Central memory CD4-positive, alpha-beta T cell (primary cell): ENCODE data around the gene CHPF.

Experiments used
- DNase-seq: peaks from one replicate; pipeline ENCODE4 v3.0.0; 2022

CHPF gene

DNA sequence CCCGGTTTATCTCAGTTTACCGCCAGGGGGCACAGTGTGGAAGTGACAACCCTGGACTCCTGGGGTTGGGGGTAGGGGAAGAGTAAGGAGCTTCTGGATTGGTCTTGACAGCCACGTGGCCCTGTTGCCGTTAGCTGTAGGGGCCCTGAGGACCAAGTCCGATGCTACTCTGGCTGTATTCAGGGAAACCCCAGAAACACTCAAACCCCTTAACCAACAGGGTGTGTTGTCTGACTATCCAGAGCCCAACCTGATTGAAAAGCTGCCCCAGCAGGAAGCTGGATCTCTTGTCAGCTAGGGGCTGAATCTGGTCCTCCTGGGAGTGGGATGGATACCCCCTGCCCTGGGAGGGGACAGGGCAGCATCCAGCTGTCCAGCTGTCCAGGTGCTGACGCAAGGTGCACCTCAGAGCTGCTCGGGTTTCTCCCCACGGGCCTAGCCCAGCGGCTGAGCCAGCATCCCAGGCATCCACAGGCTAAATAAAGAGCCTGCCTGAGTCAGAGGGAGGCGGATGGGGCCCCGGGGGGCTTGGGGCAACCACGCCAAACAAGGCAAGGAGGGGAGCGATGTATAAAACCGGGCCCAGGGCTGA, 48.0 kb downstream of the CHPF start:
- DNase-seq: peak; percentile 34

DNA sequence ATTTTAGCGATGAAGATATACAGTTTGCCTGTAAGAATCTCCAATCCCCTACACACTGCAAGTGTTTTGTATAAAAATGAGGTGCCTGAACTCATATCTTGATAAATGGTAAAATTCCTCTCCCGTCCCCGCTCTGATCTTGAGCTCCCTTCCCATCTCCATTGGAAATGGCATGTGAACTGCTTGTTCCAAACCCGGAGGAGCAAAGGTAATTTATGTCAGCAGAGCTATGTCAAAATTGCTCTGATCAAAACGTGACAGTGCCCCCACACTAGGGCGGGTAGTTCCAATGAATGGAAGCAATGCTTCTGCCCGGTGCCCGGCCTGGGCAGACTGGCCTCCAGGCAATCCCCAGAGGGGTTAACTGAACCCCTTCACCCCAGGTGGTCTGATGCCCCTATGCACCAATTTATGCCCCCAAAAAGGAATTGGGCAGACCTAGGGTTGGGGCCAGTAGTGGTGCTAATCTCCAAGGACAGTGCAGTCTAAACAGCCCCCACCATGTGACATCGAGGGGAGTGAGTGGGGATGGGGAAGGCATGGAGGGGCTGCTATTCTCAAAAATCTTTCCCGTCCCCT, 48.6 kb downstream of the CHPF start:
- no peak for DNase-seq

DNA sequence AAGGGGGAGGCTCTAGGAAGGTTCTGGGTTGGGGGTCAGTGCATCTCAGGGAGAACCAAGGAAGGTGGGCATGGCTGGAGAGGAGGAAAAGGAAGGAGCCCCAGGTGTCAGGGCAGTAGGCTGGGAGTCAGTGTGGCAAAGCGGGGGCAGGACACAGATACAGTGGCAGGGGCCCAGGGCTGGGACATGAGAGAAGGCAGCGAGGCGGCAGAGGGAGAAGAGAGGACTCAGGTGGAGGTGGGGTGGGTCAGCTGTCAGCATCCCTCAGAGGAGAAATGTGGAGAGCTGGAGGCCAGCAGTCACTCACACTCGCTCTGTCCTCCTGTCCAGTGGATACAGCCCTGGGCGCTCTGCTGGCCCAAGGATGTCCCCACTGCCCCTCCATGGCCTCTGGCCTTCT, 50.5 kb downstream of the CHPF start:
- no peak for DNase-seq

DNA sequence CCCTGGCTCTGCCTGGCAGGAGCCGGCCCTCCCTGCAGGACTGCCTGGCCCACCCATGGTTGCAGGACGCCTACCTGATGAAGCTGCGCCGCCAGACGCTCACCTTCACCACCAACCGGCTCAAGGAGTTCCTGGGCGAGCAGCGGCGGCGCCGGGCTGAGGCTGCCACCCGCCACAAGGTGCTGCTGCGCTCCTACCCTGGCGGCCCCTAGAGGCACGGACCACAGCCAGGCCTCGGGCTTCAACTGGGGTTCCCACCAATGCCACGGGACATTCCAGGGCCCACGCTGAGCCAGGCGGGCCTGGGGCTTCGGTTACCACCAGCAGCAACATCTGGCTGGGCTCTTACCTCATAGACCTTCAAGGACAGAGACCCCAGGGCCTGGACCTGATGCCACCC, 51.0 kb downstream of the CHPF start:
- no peak for DNase-seq

DNA sequence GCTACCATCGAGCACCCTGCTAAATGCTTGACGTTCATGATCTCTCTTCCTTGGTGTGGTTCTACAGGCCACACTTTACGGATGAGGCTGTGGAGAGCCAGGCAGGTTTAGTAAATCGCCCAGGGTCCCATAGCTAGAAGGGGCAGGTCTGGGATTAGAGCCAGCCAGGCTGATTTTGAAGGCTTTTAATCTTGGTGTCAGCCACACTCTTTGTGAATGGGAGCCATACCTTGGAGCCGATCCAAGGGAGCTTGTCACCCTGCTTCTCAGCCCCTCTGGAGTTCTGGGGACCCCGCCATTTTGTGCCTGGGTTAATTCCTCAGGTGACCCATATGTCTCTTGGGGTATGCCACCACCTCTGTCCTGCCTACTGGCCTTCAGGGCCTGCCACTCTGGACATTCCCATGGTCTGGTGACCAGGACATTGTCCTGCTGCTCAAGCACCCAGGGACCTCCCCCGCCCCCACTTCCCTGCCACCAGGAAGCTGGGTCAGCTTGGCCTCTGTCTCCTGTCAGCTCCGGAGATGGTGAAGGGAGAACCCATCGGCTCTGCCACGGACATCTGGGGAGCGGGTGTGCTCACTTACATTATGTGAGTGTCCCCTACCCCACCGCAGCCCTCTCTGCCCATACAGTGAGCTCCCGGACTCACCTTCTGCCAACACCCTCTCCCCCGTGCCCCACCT, 52.2 kb downstream of the CHPF start:
- no peak for DNase-seq

DNA sequence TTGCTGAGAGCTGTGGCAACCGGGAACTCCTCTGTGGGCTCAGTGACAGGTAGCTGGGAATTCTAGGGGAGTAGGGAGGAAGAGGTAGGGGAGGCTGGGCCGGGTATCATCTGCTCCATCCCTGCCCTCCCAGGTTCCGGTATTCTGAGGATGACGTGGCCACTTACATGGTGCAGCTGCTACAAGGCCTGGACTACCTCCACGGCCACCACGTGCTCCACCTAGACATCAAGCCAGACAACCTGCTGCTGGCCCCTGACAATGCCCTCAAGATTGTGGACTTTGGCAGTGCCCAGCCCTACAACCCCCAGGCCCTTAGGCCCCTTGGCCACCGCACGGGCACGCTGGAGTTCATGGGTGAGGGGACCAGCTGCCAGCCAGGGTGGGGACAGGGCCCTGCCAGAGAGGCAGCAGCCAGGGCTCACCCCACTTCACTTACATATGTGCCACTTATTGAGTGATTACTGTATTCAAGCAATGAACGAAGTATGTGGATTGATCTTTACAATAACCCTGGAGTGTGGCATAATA, 52.9 kb downstream of the CHPF start:
- no peak for DNase-seq

DNA sequence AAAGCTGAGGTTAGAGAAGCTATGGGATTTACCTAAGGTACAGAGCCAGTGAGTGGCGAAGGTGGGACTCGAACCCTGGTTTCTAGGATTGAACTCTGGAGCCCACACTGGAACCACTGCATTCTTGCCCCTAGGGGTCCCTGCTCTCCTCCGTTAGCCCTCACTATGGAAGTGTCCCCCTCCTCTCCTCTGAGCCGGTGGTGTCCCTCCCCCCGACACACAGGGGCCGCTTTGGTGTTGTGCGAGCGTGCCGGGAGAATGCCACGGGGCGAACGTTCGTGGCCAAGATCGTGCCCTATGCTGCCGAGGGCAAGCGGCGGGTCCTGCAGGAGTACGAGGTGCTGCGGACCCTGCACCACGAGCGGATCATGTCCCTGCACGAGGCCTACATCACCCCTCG, 53.4 kb downstream of the CHPF start:
- DNase-seq: no peak

DNA sequence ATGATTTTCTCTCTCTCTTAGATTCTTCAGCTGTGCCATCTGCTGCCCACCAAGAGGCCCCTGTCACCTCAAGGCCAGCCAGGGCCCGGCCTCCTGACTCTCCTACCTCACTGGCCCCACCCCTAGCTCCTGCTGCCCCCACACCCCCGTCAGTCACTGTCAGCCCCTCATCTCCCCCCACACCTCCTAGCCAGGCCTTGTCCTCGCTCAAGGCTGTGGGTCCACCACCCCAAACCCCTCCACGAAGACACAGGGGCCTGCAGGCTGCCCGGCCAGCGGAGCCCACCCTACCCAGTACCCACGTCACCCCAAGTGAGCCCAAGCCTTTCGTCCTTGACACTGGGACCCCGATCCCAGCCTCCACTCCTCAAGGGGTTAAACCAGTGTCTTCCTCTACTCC, 54.3 kb downstream of the CHPF start:
- no peak for DNase-seq
